ENCODE results near the gene TMEM132E.

DNA sequence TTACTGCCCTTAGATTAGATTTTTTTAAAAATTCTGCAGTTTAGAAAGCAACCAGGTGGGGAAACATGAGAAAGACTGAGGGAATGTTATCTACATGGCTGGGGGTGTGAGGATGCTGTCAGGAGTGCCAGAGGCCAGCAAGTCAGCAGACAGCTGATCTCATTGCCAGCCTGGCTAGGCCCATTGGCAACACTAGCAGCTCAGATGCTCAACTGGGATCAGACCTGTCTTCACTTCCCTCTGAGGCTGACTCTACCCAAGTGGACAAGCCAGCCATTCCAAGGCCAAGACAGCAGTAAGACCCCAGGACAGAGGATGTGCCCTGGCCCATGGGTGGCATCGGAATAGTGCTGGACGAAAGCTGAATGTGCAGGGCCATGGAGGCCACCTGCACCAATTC is 96.2 kb downstream of the TMEM132E start:
- TF ChIP-seq, protein P1, sequence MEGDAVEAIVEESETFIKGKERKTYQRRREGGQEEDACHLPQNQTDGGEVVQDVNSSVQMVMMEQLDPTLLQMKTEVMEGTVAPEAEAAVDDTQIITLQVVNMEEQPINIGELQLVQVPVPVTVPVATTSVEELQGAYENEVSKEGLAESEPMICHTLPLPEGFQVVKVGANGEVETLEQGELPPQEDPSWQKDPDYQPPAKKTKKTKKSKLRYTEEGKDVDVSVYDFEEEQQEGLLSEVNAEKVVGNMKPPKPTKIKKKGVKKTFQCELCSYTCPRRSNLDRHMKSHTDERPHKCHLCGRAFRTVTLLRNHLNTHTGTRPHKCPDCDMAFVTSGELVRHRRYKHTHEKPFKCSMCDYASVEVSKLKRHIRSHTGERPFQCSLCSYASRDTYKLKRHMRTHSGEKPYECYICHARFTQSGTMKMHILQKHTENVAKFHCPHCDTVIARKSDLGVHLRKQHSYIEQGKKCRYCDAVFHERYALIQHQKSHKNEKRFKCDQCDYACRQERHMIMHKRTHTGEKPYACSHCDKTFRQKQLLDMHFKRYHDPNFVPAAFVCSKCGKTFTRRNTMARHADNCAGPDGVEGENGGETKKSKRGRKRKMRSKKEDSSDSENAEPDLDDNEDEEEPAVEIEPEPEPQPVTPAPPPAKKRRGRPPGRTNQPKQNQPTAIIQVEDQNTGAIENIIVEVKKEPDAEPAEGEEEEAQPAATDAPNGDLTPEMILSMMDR (IDR thresholded peaks at IDR 0.05), result no peak
- TF ChIP-seq POLR2A (IDR thresholded peaks at IDR 0.05), result no peak
- no peak for TF ChIP-seq POLR2AphosphoS5 (IDR thresholded peaks at IDR 0.05)
- no peak for TF ChIP-seq EP300 (IDR thresholded peaks at IDR 0.05)

Measured in suprapubic skin (tissue), 4 donors.